Skeletal muscle cell (primary cell): ENCODE measurements around the gene IGDCC3.
"Not testable (repeated sequence)": the region's sequence is repeated elsewhere in the genome, so short reads cannot be mapped to it uniquely, and the experiment has no call there.

Source experiments
- DNase-seq: peaks from one replicate; pipeline ENCODE4 v3.0.0-alpha.2; 2010; ENCODE audit warnings: low read depth
- H3K4me3 ChIP-seq: 2 replicates; pipeline ENCODE4 v1.5.1; 2011; ENCODE audit warnings: low read depth, mild to moderate bottlenecking, control low read depth, low read length, moderate library complexity

IGDCC3 gene

DNA sequence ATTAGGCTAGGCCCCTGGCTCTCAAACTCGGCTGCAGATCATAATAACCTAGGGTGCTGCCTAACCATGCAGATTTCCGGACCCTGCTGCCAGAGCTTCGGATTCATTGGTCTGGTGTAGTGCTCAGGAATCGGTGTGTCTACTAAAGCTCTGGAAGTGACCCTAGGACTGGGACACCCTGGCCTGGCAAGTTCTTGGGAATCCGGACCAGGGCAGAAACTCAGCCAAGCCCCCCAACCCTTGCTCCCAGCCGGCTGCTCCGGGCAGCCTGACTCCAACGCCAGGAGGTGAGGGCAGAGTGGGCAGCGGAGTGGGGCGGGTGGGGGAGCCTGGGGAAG is 23.0 kb downstream of the IGDCC3 start:
- DNase-seq = no peak
- H3K4me3 ChIP-seq = no peak overlapping the region

DNA sequence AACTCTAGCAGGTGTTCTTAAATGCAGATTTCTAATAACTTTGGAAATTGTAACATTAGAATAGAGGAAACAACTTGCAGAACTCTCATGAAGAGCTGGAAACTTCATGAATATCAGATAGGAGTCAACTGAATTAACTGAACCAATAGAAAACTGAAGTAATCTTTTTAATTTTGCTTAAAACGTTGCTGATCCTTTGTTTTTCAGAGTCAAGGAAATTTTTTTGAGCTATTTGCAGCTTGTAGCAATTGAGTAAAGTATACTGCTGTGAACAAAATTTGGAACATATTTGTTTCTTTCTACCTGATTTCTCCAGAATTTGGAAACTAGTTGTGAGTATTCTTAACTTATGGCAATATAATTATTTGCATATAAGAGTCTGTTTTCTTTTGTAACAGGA is 25.8 kb downstream of the IGDCC3 start:
- H3K4me3 ChIP-seq, DNase-seq: not testable (repeated sequence)

DNA sequence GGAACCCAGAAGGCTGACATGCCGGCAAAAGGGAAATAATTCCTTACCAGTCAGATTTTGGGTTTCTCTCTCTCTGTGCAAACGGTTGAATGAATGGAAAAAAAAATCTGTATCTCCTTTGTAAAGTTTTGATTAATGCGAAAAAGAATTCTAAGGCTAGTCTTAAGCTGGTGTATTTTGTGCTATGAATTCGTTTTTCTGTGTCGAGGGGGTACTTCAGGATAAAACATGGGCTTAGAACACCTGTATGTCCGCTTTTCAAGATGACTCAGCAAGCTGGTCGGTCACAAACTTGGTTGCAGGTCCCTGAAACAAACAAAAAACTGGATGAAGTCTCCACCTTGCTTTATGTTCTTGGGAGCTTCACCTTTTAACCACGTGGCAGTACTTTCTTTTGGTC is 28.5 kb downstream of the IGDCC3 start:
- no peak overlapping the region for H3K4me3 ChIP-seq
- no peak for DNase-seq

DNA sequence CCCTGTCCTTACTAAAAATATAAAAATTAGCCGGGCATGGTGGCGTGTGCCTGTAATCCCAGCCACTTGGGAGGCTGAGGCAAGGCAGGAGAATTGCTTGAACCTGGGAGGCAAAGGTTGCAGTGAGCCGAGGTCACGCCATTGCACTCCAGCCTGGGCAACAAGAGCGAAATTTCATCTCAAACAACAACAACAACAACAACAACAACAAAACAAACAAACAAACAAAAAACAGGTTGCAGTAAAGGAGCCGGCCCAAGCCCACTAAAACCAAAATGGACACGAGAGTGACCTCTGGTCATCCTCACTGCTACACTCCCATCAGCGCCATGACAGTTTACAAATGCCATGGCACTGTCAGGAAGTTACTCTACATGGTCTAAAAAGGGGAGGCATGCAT is 30.0 kb downstream of the IGDCC3 start:
- H3K4me3 ChIP-seq, DNase-seq: not testable (repeated sequence)

DNA sequence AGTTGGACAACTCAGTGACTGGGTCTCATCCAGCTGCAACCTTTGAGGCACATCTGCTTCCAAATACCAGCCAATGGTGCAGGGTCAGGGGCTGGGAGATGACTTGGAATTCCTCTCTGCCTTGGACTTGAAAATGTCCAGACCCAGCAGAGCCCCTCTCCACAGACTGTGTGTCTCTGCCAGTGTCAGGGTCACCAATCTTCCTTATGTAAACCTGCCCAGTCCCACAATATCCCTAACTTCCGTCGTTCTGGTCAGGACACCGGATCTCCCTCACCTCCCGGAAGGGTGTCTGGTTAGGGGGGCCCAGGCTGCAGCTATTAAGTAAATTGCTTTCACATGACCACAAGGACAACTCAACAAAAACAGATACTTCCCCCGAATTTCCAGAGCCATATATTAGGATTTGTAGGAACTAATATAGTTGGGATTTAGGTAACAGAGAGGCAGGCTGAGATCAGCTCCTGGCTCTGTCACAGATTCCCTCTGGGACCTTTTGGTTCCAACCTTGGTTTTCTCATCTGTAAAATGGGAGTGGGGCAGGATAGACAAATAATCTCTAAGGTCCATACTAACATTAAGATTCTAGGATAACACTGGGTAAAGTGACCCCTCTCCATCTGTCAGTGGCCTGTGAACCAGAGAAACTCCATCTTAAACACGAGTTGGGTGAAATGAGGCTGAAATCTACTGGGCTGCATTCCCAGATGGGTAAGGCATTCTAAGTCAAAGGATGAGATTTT is 30.8 kb downstream of the IGDCC3 start:
- DNase-seq = no peak

DNA sequence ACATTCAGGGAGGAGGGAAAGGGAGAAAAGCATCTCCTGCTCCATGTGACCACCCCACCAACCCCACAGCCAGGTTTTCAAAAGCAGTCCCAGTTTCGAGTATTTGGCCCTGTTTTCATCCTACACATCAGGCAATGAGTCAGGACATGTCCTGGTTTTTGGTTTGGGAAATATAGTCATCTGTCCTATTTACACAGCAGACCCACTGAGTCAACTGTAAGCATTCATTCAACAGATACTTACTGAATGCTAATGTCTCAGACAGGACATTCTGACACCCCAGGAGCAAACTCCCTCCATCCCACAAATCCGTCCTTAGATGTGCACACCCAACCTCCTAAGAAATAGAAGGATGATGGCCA is 32.9 kb downstream of the IGDCC3 start:
- H3K4me3 ChIP-seq = no peak overlapping the region
- no peak for DNase-seq

More for the DNA sequence above, 30.8 kb downstream of the IGDCC3 start:
- H3K4me3 ChIP-seq = no peak overlapping the region

DNA sequence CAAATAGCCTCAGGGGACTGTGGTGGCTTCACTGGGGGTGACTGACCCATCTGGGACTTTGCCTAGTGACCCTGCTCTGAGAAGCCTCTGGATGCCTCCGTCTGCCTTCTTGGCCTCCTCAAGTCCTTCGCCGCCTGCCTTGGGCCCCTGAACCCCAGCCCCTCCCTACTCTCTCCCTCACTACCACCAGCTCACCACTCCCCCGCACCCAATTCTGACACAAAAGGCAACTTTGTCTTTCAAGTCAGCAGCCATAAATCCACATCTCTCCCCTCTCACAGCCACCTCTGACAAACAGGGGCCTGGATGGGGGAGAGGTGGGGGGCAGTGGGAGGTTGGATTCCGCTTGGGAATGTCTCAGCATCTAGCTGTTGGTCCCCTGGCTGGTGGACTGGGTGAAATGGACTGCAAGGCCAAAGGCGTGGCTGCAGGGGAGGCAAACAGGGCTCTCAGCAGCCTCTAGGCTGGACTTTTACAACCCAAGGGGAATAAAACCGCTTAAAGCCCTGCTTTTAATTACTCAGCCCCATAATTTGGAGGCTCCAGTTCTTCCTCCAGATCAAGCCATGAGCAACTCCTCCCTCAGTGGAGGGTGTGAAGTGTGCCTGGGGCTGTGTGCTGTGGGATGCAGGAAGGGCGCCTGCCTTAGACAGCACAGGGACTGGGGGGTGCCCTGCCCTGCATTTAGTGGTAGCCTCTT is 33.4 kb downstream of the IGDCC3 start:
- no peak for DNase-seq
- no peak overlapping the region for H3K4me3 ChIP-seq

DNA sequence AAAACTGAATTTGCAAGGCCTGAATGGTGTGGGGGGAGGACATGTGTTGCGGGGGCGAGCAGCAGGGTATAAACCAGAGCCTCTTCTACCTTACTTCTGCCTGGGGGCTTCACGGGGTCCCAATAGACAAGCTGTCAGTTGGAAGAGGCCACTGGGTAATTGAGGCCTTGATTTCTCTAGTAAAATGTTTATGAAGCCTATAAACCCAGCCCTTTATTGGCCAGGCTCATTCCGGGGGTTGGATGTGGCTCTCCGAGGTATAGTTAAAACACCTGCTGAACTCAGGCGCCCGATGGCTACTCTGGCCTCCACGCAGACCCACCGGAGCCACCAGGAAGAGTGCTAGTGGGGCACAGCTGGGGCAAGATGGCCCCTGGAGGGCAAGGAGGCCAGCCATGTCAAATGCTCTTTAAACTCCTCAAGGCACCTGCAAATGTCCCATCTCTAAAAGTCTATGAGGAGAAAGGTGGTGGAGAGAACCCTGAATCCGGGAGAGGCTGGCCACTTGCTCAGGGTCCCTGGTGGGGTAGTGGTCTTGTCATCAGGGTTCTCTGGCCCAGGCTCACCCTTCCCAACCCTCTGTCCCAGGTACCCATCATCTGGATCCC is 34.3 kb downstream of the IGDCC3 start:
- no peak for DNase-seq

DNA sequence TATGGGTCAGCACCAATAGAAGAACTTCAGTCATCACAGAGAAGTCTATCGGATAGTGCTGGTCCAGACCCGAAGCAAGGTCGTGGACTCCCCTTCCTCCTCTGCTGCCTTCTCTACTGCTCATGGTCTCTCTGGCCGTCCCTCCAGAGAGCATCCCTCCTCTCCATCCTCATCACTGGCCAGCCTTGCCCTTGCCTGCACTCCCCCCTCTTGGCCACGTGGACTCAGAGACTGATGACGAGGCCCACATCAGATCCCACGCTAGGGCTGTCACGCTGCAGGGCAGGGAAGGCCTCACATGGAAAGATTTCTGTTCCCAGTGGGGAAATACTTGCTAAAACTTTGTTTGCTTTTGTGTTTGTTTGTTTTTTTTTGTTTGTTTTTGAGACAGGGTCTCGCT is 35.3 kb downstream of the IGDCC3 start:
- no peak overlapping the region for H3K4me3 ChIP-seq
- DNase-seq = no peak

More for the DNA sequence above, 34.3 kb downstream of the IGDCC3 start:
- H3K4me3 ChIP-seq = no peak overlapping the region

DNA sequence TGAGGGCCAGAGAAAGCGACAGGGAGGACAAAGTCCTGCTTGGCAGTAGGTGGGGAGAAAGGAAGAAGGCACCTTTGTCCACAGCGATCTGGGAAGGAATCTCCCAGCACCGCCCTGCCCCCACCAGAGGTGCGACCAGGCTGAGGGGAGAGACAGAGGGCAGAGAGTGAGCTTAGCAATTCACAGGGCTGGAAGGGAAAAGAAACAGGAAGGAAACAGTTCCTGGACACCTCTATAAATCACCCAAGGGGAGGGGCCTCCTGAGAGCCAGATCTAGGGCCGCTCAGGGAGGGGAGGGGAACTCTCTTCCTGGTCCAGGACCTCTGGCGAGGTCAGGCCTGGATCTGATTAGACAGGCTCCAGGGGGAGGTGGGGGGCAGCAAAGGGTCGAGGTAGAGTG is 37.9 kb downstream of the IGDCC3 start:
- H3K4me3 ChIP-seq = no peak overlapping the region
- DNase-seq = no peak

DNA sequence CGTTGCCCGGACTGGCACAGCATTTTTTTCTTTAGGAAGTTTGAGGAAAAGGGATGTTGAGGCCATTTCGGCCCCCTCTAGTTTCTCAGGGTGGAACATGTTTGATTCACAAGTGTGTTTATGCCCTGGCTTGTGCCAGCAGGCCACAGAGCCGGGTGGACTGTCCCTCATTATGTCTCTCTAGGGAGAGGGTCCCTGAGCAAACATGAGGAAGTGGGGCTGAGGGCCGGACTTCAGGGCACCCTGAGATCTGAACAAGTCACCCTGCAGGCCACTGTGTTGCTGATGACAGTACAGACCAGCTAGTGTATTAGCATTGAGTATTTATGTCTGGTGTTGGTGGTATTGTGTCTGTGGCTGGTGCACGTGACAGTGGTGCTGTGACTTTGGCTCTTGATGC is 38.4 kb downstream of the IGDCC3 start:
- H3K4me3 ChIP-seq = no peak overlapping the region
- no peak for DNase-seq

DNA sequence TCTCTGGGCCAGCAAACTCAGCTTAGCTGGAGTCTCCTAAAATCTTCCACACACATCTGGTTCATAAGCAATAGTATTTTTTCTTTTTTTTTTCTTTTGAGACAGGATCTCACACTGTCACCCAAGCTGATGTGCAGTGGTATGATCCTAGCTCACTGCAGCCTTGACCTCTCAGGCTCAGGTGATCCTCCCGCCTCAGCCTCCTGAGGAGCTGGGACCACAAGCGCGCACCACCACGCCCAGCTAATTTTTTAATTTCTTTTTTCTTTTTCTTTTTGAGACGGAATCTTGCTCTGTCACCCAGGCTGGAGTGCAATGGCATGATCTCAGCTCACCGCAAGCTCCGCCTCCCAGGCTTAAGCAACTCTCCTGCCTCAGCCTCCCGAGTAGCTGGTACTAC is 39.0 kb downstream of the IGDCC3 start:
- DNase-seq = no peak
- H3K4me3 ChIP-seq = no peak overlapping the region

DNA sequence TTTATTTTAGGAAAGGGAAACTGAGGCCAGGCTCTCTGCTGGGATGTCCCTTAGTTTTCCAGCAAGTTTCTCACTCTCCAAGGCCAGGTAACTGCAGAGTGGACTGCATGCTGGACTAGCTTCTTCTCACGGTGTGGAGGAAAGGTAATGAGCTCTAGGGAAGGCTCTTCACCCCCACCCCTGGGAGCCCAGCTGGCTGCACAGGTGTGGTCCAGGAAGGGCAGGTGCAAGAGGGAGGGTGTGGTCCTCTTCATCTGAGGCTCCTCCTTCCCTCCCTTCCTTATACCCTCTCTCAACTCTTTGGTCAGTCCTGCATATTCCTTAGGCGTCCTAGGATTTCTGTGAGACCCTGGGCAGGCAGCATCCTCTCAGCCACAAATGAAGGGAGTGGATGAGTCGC is 39.4 kb downstream of the IGDCC3 start:
- no peak overlapping the region for H3K4me3 ChIP-seq
- DNase-seq = no peak

DNA sequence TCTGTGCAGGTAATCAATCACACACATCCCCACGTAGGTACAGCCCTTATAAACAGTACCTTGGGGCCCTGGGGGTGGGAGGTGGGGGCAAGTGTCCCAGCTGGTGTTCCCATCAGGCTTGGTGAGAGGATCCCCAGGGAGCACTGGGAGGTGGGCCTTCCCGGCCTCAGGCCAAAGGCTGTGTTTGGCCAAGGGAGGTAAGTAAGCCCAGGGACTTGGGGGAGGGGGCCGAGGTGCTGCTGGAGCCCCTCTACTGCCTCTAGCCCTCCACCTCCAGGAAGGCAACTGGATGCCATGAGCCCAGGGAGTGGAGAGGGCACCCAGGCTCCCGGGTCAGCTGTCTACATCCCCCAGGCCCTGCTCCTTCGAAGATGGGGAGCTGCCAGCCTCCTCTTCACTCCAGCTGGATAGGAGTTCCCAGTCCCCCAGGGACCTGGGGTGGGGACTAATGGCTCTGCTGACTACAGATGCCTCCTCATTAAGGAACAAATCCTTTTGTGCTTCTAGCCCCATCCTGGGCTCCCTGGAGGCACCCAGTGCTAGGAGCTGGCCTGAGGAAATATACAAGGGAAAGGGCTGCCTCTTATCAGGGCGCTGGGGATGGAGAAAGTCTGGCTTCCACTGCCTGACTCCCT is 40.2 kb downstream of the IGDCC3 start:
- DNase-seq = no peak

DNA sequence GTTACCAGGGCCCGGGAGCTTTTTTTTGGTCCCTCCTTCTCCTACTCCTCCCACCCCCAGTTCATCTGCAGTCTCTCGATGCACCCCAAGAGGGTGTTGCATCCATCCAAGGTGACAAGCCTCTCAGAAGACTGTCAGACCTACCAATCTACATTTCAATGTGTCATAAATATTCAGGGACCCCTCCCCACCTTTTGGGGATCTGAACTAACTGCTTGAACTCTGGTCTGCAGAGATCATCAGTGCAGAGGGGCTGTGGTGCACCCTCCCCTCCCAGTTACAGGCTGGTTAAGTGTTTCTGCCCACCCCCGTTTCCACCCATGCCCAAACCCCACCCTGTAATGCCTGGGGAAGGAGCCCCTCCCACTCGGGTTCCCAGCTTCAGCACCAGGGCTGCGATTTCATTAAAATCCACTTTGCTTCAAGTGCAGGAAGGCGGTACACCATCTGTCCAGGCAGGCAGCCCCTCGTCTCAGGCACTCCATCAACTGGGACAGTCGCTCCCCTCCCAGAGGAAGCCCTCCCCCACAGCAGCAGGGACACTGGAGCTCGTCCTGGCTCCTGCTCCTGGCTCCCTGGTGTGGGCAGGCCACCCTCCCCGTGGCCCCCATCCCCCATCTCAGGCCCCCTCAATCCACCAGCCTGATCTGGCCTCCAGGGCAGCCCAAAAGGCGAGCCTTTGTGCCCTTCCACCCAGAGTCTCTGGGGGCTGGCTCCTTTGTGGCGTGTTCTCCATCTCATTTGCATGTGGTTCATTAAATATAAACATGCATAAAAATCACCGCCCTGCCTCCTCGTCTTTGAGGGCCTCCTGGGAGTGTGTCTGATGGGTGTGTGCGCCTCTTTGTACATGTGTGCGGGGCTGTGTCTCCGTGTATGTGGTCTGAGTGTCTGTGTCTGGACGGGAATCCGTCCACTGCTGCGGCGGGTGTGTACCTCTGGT is 41.0 kb downstream of the IGDCC3 start:
- DNase-seq = no peak
- H3K4me3 ChIP-seq = no peak overlapping the region

More for the DNA sequence above, 40.2 kb downstream of the IGDCC3 start:
- no peak overlapping the region for H3K4me3 ChIP-seq

DNA sequence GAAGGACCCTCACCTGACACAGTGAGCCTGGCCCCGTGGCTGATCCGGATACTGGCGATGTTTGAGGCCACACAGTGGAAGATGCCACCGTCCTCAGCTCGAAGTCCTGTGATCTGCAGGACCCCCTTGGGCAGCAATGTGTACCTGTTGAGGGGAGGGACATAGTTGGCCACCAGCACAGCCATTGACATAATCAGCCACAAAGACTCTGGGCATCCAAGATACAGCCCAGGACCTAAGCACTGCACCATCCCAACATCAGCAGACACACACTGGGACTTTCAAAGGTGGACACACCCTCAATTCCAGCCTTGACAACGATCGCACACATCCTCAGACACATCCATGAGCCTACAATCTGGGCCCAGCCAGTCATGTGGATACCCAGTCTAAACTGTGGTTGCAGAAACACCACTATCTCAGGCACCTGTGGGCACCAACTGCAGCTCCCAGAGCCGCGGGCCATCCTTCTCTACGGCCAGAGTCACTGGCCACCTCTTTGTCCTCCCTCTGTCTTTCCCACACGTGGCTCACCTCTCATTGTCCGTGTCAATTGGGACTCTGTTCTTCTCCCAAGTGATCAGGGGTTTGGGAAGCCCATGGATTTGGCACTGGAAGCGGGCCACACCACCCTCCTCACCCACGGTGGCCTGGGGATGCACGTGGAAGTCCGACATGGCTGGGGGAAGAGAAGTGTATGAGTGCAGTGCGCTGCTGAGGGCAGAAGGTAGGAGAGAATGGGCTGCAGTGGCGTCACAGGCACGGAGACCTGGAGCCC is 42.3 kb downstream of the IGDCC3 start:
- DNase-seq = no peak
- H3K4me3 ChIP-seq = no peak overlapping the region

DNA sequence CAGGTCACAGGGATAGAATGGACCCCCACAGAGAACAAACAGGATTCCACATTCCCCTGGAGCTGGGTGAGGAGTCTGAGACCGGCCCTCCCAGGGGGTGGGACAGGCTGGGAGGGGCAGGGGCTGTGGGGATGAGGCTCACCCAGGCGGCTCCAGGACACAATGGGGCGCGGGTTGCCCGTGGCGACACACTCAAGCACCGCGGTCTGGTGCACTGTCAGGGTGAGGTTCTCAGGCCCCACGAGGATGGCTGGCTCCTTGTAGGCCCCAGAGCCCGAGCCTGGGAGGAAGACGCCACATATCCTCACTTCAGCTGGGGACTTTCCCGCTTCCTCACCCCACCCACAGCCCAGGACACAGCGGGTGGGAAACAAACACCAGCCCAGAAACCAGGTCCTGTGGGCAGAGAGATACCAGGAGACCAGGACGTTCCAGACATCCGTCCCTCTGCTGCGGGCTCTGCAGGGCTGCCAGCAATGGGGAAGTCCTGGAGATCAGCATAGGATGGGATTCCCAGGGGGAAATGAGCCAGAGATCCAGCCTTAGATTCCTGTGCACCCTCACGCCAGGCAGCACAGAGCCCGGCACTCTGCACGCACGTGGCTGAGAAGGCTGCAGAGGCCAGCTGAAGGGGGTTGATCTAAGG is 43.1 kb downstream of the IGDCC3 start:
- no peak for DNase-seq
- no peak overlapping the region for H3K4me3 ChIP-seq

DNA sequence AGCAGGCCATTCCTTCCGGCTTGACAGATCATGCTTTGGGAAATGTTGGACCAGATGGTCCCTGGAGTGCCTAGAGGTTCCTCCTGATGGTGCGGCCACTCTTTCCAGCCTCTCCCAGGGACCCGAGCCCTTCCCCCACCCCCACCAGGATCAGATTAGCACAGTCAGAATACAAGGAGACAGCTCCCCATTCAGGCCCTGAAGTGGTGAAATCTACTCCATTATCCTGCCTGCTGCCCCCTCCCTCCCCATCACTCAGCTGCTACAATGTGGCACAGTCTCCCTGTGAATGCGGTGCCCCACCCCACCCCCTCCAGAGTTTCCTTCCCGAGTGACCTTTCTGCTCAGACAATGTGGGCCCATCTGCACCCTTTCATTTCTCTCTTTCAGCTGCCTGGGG is 43.9 kb downstream of the IGDCC3 start:
- H3K4me3 ChIP-seq = no peak overlapping the region
- no peak for DNase-seq
